IMR-90 (cell line): ENCODE results near the gene USP51. TPM values are rescaled to one million over a fixed set of nuclear protein-coding genes. Genes with fewer than 3 reads are reported as not detected.

Experiments
- ATAC-seq: fragments of 200-7000 bp; cut with Tn5 transposase; 2 replicates; pipeline ENCODE4 v1.9.1; 2020; ENCODE audit warnings: low read depth, mild to moderate bottlenecking, moderate library complexity
- Bru-seq: library from RNA; stranded (reverse); fragments of 400-500 nt; gene quantifications from one replicate; lab custom pipeline; 2021; lab: Mats Ljungman, UMichigan
- BruChase-seq, 2 experiments: library from RNA; stranded (reverse); fragments of 400-500 nt; gene quantifications; one replicate each; lab custom pipeline; 2021; lab: Mats Ljungman, UMichigan
- BruUV-seq: library from RNA; stranded (reverse); fragments of 400-500 nt; replicated peaks from 2 replicates; lab custom pipeline; 2021; lab: Mats Ljungman, UMichigan
- CTCF ChIA-PET: fragments of 300-600 bp; formaldehyde crosslinking; extraction: SDS; loops from one replicate; lab custom pipeline; 2021; ENCODE audit warnings: antibody characterized with exemption; lab: Yijun Ruan, JAX
- POLR2A ChIA-PET: fragments of 300-600 bp; sonication (Branson Sonifier 250); formaldehyde crosslinking; loops from one replicate; lab custom pipeline; 2022; ENCODE audit warnings: antibody characterized with exemption; ENCODE audit not compliant: unreplicated experiment; lab: Charles Lee
- DNase-seq: peaks from one replicate; pipeline ENCODE4 v3.0.0; 2013
- H2AFZ ChIP-seq: replicated peaks from 2 replicates; pipeline ENCODE3; 2013; ENCODE audit warnings: low read length, mild to moderate bottlenecking; ENCODE audit not compliant: poor library complexity
- H2AK5ac ChIP-seq: 2 replicates; pipeline ENCODE4 v1.6.1; 2013; ENCODE audit warnings: low read depth, low read length, inconsistent platforms
- H2AK9ac ChIP-seq: replicated peaks from 2 replicates; pipeline ENCODE3; 2013; ENCODE audit warnings: mild to moderate bottlenecking, low read depth, low read length, moderate library complexity; ENCODE audit not compliant: poor library complexity
- H2BK120ac ChIP-seq: 2 replicates; pipeline ENCODE4 v1.6.1; 2013; ENCODE audit warnings: low read depth, low read length, inconsistent platforms
- H2BK15ac ChIP-seq: 3 replicates; pipeline ENCODE4 v1.6.1; 2013; ENCODE audit warnings: low read depth, low read length, inconsistent platforms
- H2BK20ac ChIP-seq: 2 replicates; pipeline ENCODE4 v1.6.1; 2013; ENCODE audit warnings: low read depth, mild to moderate bottlenecking, inconsistent platforms, low read length, moderate library complexity
- H2BK5ac ChIP-seq: 2 replicates; pipeline ENCODE4 v1.6.1; 2013; ENCODE audit warnings: mild to moderate bottlenecking, low read depth, low read length, inconsistent platforms; ENCODE audit not compliant: poor library complexity, severe bottlenecking
- H3K14ac ChIP-seq: replicated peaks from 2 replicates; pipeline ENCODE4 v1.6.1; 2013; ENCODE audit warnings: low read depth, low read length, inconsistent platforms
- H3K18ac ChIP-seq: 2 replicates; pipeline ENCODE4 v1.6.1; 2013; ENCODE audit warnings: low read depth, low read length, control low read depth
- H3K23ac ChIP-seq: 2 replicates; pipeline ENCODE4 v1.6.1; 2013; ENCODE audit warnings: low read depth, low read length, inconsistent platforms
- H3K27ac ChIP-seq: 2 replicates; pipeline ENCODE4 v1.5.1; 2013; ENCODE audit warnings: mild to moderate bottlenecking, control low read depth, low read length; ENCODE audit not compliant: insufficient read depth
- H3K27me3 ChIP-seq: 2 replicates; pipeline ENCODE4 v1.6.1; 2013; ENCODE audit warnings: low read length; ENCODE audit not compliant: control insufficient read depth, insufficient read depth
- H3K36me3 ChIP-seq: 2 replicates; pipeline ENCODE4 v1.6.1; 2013; ENCODE audit warnings: low read length, mixed read lengths; ENCODE audit not compliant: control insufficient read depth, insufficient read depth
- H3K4ac ChIP-seq: 2 replicates; pipeline ENCODE4 v1.6.1; 2013; ENCODE audit warnings: low read depth, low read length, inconsistent platforms
- H3K4me1 ChIP-seq: 2 replicates; pipeline ENCODE4 v1.6.1; 2013; ENCODE audit warnings: low read length, mixed read lengths; ENCODE audit not compliant: control insufficient read depth, insufficient read depth
- H3K4me2 ChIP-seq: 2 replicates; pipeline ENCODE4 v1.6.1; 2013; ENCODE audit warnings: low read depth, mild to moderate bottlenecking, control low read depth, low read length, moderate library complexity
- H3K4me3 ChIP-seq: 2 replicates; pipeline ENCODE4 v1.5.1; 2013; ENCODE audit warnings: low read depth, mild to moderate bottlenecking, control low read depth, low read length, moderate library complexity; ENCODE audit not compliant: insufficient read depth
- H3K56ac ChIP-seq: 2 replicates; pipeline ENCODE4 v1.6.1; 2013; ENCODE audit warnings: low read length, inconsistent platforms; ENCODE audit not compliant: insufficient read depth; ENCODE audit errors: extremely low read depth
- H3K79me1 ChIP-seq, 2 experiments: 2 replicates each; pipeline ENCODE4 v1.6.1; 2013; ENCODE audit warnings: low read length in 2 of 2, inconsistent platforms in 1 of 2, low read depth in 1 of 2
- H3K9ac ChIP-seq: 2 replicates; pipeline ENCODE4 v1.6.1; 2013; ENCODE audit warnings: low read depth, low read length, control low read depth
- H3K9me1 ChIP-seq: 2 replicates; pipeline ENCODE4 v1.6.1; 2013; ENCODE audit warnings: low read length, inconsistent platforms; ENCODE audit not compliant: insufficient read depth
- H3K9me3 ChIP-seq: 2 replicates; pipeline ENCODE4 v1.6.1; 2013; ENCODE audit warnings: low read length; ENCODE audit not compliant: control insufficient read depth, insufficient read depth
- H4K20me1 ChIP-seq: 2 replicates; pipeline ENCODE4 v1.6.1; 2013; ENCODE audit warnings: low read length, inconsistent platforms; ENCODE audit not compliant: insufficient read depth
- H4K5ac ChIP-seq: 2 replicates; pipeline ENCODE4 v1.6.1; 2013; ENCODE audit warnings: mild to moderate bottlenecking, low read depth, low read length, control low read depth
- H4K8ac ChIP-seq, 2 experiments: 2 replicates each; pipeline ENCODE4 v1.6.1; 2013; ENCODE audit warnings: low read depth in 2 of 2, low read length in 2 of 2, control low read depth in 1 of 2, inconsistent platforms in 1 of 2
- H4K91ac ChIP-seq: 2 replicates; pipeline ENCODE4 v1.6.1; 2013; ENCODE audit warnings: low read depth, low read length, inconsistent platforms; ENCODE audit not compliant: insufficient read depth
- POLR2A ChIP-seq: IDR thresholded peaks from 2 replicates; pipeline ENCODE4 v1.6.1; 2012; ENCODE audit warnings: mild to moderate bottlenecking, low read depth, low read length
- WGBS, 2 experiments: methylation state at CpG; one replicate each; pipeline versions ENCODE4 v1.1.5 to v1.1.7; 2013; ENCODE audit warnings: missing lambda C conversion rate in 2 of 2; ENCODE audit not compliant: insufficient read length in 1 of 2; ENCODE audit errors: extremely low coverage in 2 of 2; 5-methylcytosine and 5-hydroxymethylcytosine counted together
- dilution Hi-C: fragments of 300-500 bp; cut with HindIII; formaldehyde crosslinking; loops from one replicate; pipeline ENCODE4 v1.14.3; 2018; ENCODE audit warnings: low sequenced_read_pairs; ENCODE audit not compliant: unreplicated experiment
- in situ Hi-C: fragments of 300-500 bp; cut with MboI; formaldehyde crosslinking; loops from 3 replicates; pipeline ENCODE4 v1.14.3; 2019; ENCODE audit warnings: low sequenced_read_pairs, inconsistent platforms, mixed read lengths
- intact Hi-C: fragments of 100-400 bp; cut with micrococcal nuclease; formaldehyde crosslinking; loops from 2 replicates; pipeline ENCODE4 v1.10.0; 2022
- long read RNA-seq: library from polyadenylated mRNA; unstranded; transcript quantifications from one replicate; pipeline ENCODE4 v2.0.0, GENCODE V29; 2021; ENCODE audit not compliant: unreplicated experiment
- polyA plus RNA-seq, 3 experiments: library from polyadenylated mRNA; depleted of rRNA; stranded (reverse); fragments of >200 nt; gene quantifications; 2 replicates each; pipeline ENCODE4 v1.2.3, GENCODE V29; 2012; ENCODE audit warnings: low replicate concordance in 1 of 3
- total RNA-seq: library from RNA; depleted of rRNA; stranded (reverse); fragments of >200 nt; gene quantifications from 2 replicates; pipeline ENCODE4 v1.2.3, GENCODE V29; 2012; rRNA removed
- TF ChIP-seq, protein P1 (sequence below): conservative IDR thresholded peaks from 2 replicates; pipeline ENCODE4 v1.5.1; 2012; ENCODE audit warnings: mild to moderate bottlenecking, low read depth, low read length, improper control_type of control experiment

The USP51 gene
- total RNA-seq, result 1.1 and 2.0 TPM in 2 replicates
- polyA plus RNA-seq (2012; rRNA removed), result 0.26 and 0.30 TPM in 2 replicates
- 0.11 and 0.13 TPM in 2 replicates for polyA plus RNA-seq (2012; cell fraction: cytosol; rRNA removed)
- 0.32 and 0.86 TPM in 2 replicates for polyA plus RNA-seq (2012; cell fraction: nucleus; rRNA removed; ENCODE audit: low replicate concordance)
- Bru-seq, nascent RNA, result percentile 28 among the genes with signal in this experiment
- BruChase-seq, experiment 1, labeled RNA remaining after a 6-hour chase, result percentile 23 among the genes with signal in this experiment
- BruChase-seq, experiment 2, labeled RNA remaining after a 2-hour chase, result percentile 36 among the genes with signal in this experiment
- long read RNA-seq, result 0 reads

- ATAC-seq (peak; percentile 39), DNase-seq (peak; percentile 51)
- Histone ChIP-seq H3K27me3 (no peaks in the 10 kb centered on the region; the same call in 1 of the 2 replicates), H3K9me1 (no peaks in the 10 kb centered on the region), H4K5ac (peak within 1 kb of the TSS; percentile 94), H3K79me1 (no peaks in the 10 kb centered on the region), H3K4ac (peak within 1 kb of the TSS; percentile 77), H3K27ac (peak within 1 kb of the TSS; percentile 93), H3K4me2 (peak within 1 kb of the TSS; percentile 77), H2BK15ac (no peak within 1 kb of the TSS), H3K4me3 (peak within 1 kb of the TSS; percentile 86), H4K8ac (peak within 1 kb of the TSS; percentile 80 to 87), H2BK20ac (no peak within 1 kb of the TSS; the same call in 1 of the 2 replicates), H3K4me1 (no peaks in the 10 kb centered on the region), H3K23ac (peak within 1 kb of the TSS; percentile 77), H3K9ac (peak within 1 kb of the TSS; percentile 88), H2BK120ac (peak within 1 kb of the TSS; percentile 52), H4K91ac (peak within 1 kb of the TSS; percentile 70), H3K56ac (peak within 1 kb of the TSS; percentile 78; the same call in 1 of the 2 replicates), H3K36me3 (no peaks in the 10 kb centered on the region), H2BK5ac (peak within 1 kb of the TSS; percentile 66), H3K18ac (peak within 1 kb of the TSS; percentile 49; the same call in 1 of the 2 replicates), H3K9me3 (no peaks in the 10 kb centered on the region), H2AFZ (peak within 1 kb of the TSS; percentile 95), H2AK9ac (peak within 1 kb of the TSS; percentile 66), H4K20me1 (no peaks in the 10 kb centered on the region), H3K14ac (peak within 1 kb of the TSS; percentile 81), H2AK5ac (no peak within 1 kb of the TSS)
- intact Hi-C loops, result no loop called here
- dilution Hi-C loops, result no loop called here
- ChIA-PET CTCF (no interaction called here), POLR2A (no interaction called here)
- no TSS peak for BruUV-seq
- no peak for TF ChIP-seq POLR2A
- TF ChIP-seq, protein P1, sequence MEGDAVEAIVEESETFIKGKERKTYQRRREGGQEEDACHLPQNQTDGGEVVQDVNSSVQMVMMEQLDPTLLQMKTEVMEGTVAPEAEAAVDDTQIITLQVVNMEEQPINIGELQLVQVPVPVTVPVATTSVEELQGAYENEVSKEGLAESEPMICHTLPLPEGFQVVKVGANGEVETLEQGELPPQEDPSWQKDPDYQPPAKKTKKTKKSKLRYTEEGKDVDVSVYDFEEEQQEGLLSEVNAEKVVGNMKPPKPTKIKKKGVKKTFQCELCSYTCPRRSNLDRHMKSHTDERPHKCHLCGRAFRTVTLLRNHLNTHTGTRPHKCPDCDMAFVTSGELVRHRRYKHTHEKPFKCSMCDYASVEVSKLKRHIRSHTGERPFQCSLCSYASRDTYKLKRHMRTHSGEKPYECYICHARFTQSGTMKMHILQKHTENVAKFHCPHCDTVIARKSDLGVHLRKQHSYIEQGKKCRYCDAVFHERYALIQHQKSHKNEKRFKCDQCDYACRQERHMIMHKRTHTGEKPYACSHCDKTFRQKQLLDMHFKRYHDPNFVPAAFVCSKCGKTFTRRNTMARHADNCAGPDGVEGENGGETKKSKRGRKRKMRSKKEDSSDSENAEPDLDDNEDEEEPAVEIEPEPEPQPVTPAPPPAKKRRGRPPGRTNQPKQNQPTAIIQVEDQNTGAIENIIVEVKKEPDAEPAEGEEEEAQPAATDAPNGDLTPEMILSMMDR, result 0 out of 2 replicates have a peak, but pooled peaks have one; percentile 7
- WGBS, 2 experiments, result 19% methylated on average over 24 of the region's 34 CpGs; no CpG with 5 or more reads in 1 of the 2 experiments
- in situ Hi-C loops, result loop anchor here (25.0 kb wide), 1 partner anchor 223 kb away; the partner anchor contains the start of gene RRAGB
These were observed at the start of gene USP51 for GRCh38 chrX:55489314-55490009. Gene USP51, minus strand, starts transcription at chrX:55489848. Its CDS starts 909 bp downstream, at chrX:55488939.
